Sigmoid colon (tissue), 4 donors: Measurements from ENCODE around the gene UBE3C.

Source experiments
- EP300 ChIP-seq, 4 donors: sonication (generic); formaldehyde crosslinking; IDR thresholded peaks; one replicate each; pipeline ENCODE4 v1.6.1; 2017; ENCODE audit warnings: antibody characterized with exemption in 4 of 4
- POLR2AphosphoS5 ChIP-seq, 4 donors: sonication (generic); formaldehyde crosslinking; IDR thresholded peaks; one replicate each; pipeline ENCODE4 v1.6.1; 2017; ENCODE audit warnings: antibody characterized with exemption in 4 of 4

- no peak for TF ChIP-seq POLR2AphosphoS5 (IDR thresholded peaks at IDR 0.05)
- no peak for TF ChIP-seq EP300 (IDR thresholded peaks at IDR 0.05)
Measured at GRCh38 chr7:157097569-157097968, 41.2 kb upstream of the UBE3C start.
